Esophagus mucosa (tissue), 1 donor: ENCODE data around the gene MRPL37. TPM values are rescaled to one million over a fixed set of nuclear protein-coding genes. Genes with fewer than 3 reads are reported as not detected.
A peak's percentile ranks its signal among the peaks of the same experiment; 100 is the strongest.

Experiments used
- ATAC-seq: fragments of 200-7000 bp; cut with Tn5 transposase; one replicate; pipeline ENCODE4 v1.9.1; 2020
- total RNA-seq: library from RNA; stranded (reverse); gene quantifications from one replicate; pipeline ENCODE4 v1.2.4, GENCODE V29; 2023
- donor health status: DM: yes; HTN: yes; CAD: no.

MRPL37 gene
- total RNA-seq, 1 donor from 2014 or later, result 86.1 TPM

GRCh38 chr1:54172614-54173599 is 27.1 kb upstream of the MRPL37 start:
- ATAC-seq, result no peak

- ATAC-seq, result no peak
Observed at GRCh38 chr1:54173681-54174080, 26.3 kb upstream of the MRPL37 start.

GRCh38 chr1:54174106-54174505 is 25.9 kb upstream of the MRPL37 start:
- no peak for ATAC-seq

- no peak for ATAC-seq
Observed at GRCh38 chr1:54176621-54177327, 23.2 kb upstream of the MRPL37 start.

GRCh38 chr1:54177726-54178125 is 22.2 kb upstream of the MRPL37 start:
- no peak for ATAC-seq

GRCh38 chr1:54178296-54179070 is 21.5 kb upstream of the MRPL37 start:
- no peak for ATAC-seq

- ATAC-seq, result no peak
Observed at GRCh38 chr1:54180701-54181360, 19.1 kb upstream of the MRPL37 start.

- no peak for ATAC-seq
Observed at GRCh38 chr1:54186056-54186455, 13.9 kb upstream of the MRPL37 start.

- no peak for ATAC-seq
Observed at GRCh38 chr1:54188291-54188690, 11.7 kb upstream of the MRPL37 start.

GRCh38 chr1:54190526-54190925 is 9.4 kb upstream of the MRPL37 start:
- no peak for ATAC-seq

- ATAC-seq, result no peak
Observed at GRCh38 chr1:54191525-54191924, 8.4 kb upstream of the MRPL37 start.

GRCh38 chr1:54193453-54193852 is 6.5 kb upstream of the MRPL37 start:
- ATAC-seq, result no peak

- peak; percentile 3 for ATAC-seq
Observed at GRCh38 chr1:54199151-54199764, 709 bp upstream of the MRPL37 start.

GRCh38 chr1:54200519-54200997 is 591 bp downstream of the MRPL37 start:
- ATAC-seq, result peak; percentile 22

GRCh38 chr1:54204199-54204598 is 4.2 kb downstream of the MRPL37 start:
- ATAC-seq, result no peak

- no peak for ATAC-seq
Observed at GRCh38 chr1:54207287-54207686, 7.3 kb downstream of the MRPL37 start.

GRCh38 chr1:54207896-54208295 is 7.9 kb downstream of the MRPL37 start:
- peak; percentile 37 for ATAC-seq

GRCh38 chr1:54212872-54213271 is 12.9 kb downstream of the MRPL37 start:
- no peak for ATAC-seq

GRCh38 chr1:54215523-54215922 is 15.6 kb downstream of the MRPL37 start:
- no peak for ATAC-seq

GRCh38 chr1:54218883-54219687 is 19.1 kb downstream of the MRPL37 start:
- peak; percentile 37 for ATAC-seq

GRCh38 chr1:54219688-54220003 is 19.7 kb downstream of the MRPL37 start:
- no peak for ATAC-seq
